Measurements from ENCODE around the gene NSRP1. TPM values are rescaled to one million over a fixed set of nuclear protein-coding genes. Genes with fewer than 3 reads are reported as not detected.
"Not testable (repeated sequence)": the region's sequence is repeated elsewhere in the genome, so short reads cannot be mapped to it uniquely, and the experiment has no call there.

Gene NSRP1
- polyA plus RNA-seq, 1 donor (not counting 4 experiments of a cell fraction or from before 2014, with no cell fraction given) = 12.7 TPM

DNA sequence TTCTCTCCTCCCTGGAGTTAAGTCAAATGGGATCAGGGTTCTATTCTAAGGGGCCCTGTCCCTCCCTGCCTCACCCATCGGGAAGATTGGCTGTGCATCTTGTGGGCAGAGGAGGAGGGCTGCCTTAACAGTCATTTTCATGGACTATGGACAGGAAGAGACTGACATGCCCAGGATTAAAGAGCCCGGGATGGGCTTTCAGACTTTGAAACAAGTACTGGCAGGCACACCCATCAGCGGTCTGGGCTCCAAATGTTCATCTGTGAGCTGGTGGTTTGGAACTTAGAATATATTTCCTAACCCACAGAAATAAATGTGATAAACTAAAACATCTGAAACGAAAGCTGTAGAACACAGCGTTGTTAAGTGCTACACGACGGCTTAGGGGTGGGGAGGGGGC is 112.4 kb downstream of the NSRP1 start:
- no peak overlapping the region for H3K9ac ChIP-seq (ENCODE audit: control insufficient read depth, extremely low read depth, insufficient read depth, low read length)
- no peaks in the 10 kb centered on the region for H3K36me3 ChIP-seq (ENCODE audit: control insufficient read depth in 2 of 2, extremely low read depth in 1 of 2, insufficient read depth in 2 of 2, low read length in 2 of 2)
- H3K4me2 ChIP-seq (ENCODE audit: control insufficient read depth, extremely low read depth, insufficient read depth, low read depth, low read length) = peak overlapping the region; percentile 70
- H3K27me3 ChIP-seq (ENCODE audit: control insufficient read depth, extremely low read depth, insufficient read depth, low read length) = peaks cover 26% of the 10 kb centered on the region
- H3K27ac ChIP-seq (ENCODE audit: control insufficient read depth, insufficient read depth, low read length) = no peak overlapping the region
- no peak overlapping the region for H3K4me3 ChIP-seq (ENCODE audit: control insufficient read depth in 2 of 3, extremely low read depth in 1 of 3, insufficient read depth in 2 of 3, low read depth in 1 of 3, low read length in 3 of 3)
- peaks cover 35% of the 10 kb centered on the region for H3K4me1 ChIP-seq (ENCODE audit: control insufficient read depth, extremely low read depth, insufficient read depth, low read length)
- no peaks in the 10 kb centered on the region for H3K9me3 ChIP-seq (ENCODE audit: control insufficient read depth, low read depth, low read length)
- H4K20me1 ChIP-seq (ENCODE audit: control insufficient read depth, extremely low read depth, insufficient read depth, low read length) = no peaks in the 10 kb centered on the region
- peak; percentile 87 for FAIRE-seq
- no peak for DNase-seq (ENCODE audit: low read depth, low spot score)
- TF ChIP-seq, protein P1, sequence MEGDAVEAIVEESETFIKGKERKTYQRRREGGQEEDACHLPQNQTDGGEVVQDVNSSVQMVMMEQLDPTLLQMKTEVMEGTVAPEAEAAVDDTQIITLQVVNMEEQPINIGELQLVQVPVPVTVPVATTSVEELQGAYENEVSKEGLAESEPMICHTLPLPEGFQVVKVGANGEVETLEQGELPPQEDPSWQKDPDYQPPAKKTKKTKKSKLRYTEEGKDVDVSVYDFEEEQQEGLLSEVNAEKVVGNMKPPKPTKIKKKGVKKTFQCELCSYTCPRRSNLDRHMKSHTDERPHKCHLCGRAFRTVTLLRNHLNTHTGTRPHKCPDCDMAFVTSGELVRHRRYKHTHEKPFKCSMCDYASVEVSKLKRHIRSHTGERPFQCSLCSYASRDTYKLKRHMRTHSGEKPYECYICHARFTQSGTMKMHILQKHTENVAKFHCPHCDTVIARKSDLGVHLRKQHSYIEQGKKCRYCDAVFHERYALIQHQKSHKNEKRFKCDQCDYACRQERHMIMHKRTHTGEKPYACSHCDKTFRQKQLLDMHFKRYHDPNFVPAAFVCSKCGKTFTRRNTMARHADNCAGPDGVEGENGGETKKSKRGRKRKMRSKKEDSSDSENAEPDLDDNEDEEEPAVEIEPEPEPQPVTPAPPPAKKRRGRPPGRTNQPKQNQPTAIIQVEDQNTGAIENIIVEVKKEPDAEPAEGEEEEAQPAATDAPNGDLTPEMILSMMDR (optimal IDR thresholded peaks at IDR 0.05 in 1 of 3, IDR thresholded peaks at IDR 0.05 in 1 of 3, conservative IDR thresholded peaks at IDR 0.05 in 1 of 3; ENCODE audit: extremely low read depth in 1 of 3, insufficient read depth in 2 of 3, low read length in 3 of 3) = no peak
- no peak for TF ChIP-seq EZH2 (IDR thresholded peaks at IDR 0.05; ENCODE audit: low read length)
- no peaks in the 10 kb centered on the region for H3K9me1 ChIP-seq (ENCODE audit: control insufficient read depth, extremely low read depth, insufficient read depth, low read length)
- dilution Hi-C loops (cut with MboI; ENCODE audit: extremely low pct_ligation_motif_present, low sequenced_read_pairs) = no loop called here
- H2AFZ ChIP-seq (ENCODE audit: control insufficient read depth, low read length) = peak overlapping the region; percentile 52
- no peaks in the 10 kb centered on the region for H3K79me2 ChIP-seq (ENCODE audit: control insufficient read depth, insufficient read depth, low read length)

DNA sequence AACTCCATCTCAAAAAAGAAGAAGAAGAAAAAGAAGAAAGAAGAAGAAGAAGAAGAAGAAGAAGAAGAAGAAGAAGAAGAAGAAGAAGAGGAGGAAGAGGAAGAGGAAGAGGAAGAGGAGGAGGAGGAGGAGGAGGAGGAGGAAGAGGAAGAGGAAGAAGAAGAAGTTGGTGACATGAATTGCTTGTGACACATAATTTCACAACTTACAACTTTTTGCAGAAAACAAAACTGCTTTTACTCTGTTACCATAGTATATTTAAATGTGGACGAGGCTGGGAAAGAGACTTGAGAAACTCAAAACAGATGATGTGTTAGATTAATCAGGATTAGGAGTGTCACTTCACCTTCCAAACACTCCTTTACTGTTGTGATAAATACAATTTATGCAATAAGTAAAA is 113.4 kb downstream of the NSRP1 start:
- H4K20me1 ChIP-seq (ENCODE audit: control insufficient read depth, extremely low read depth, insufficient read depth, low read length); H3K36me3 ChIP-seq (ENCODE audit: control insufficient read depth in 2 of 2, extremely low read depth in 1 of 2, insufficient read depth in 2 of 2, low read length in 2 of 2); H2AFZ ChIP-seq (ENCODE audit: control insufficient read depth, low read length); H3K9me1 ChIP-seq (ENCODE audit: control insufficient read depth, extremely low read depth, insufficient read depth, low read length); DNase-seq (ENCODE audit: low read depth, low spot score); H3K4me3 ChIP-seq (ENCODE audit: control insufficient read depth in 2 of 3, extremely low read depth in 1 of 3, insufficient read depth in 2 of 3, low read depth in 1 of 3, low read length in 3 of 3); H3K4me2 ChIP-seq (ENCODE audit: control insufficient read depth, extremely low read depth, insufficient read depth, low read depth, low read length); H3K27ac ChIP-seq (ENCODE audit: control insufficient read depth, insufficient read depth, low read length); H3K79me2 ChIP-seq (ENCODE audit: control insufficient read depth, insufficient read depth, low read length); H3K9ac ChIP-seq (ENCODE audit: control insufficient read depth, extremely low read depth, insufficient read depth, low read length); dilution Hi-C loops (cut with MboI; ENCODE audit: extremely low pct_ligation_motif_present, low sequenced_read_pairs); FAIRE-seq; H3K9me3 ChIP-seq (ENCODE audit: control insufficient read depth, low read depth, low read length): not testable (repeated sequence)
- Histone ChIP-seq H3K27me3 (ENCODE audit: control insufficient read depth, extremely low read depth, insufficient read depth, low read length) (peaks cover 36% of the 10 kb centered on the region), H3K4me1 (ENCODE audit: control insufficient read depth, extremely low read depth, insufficient read depth, low read length) (peaks cover 29% of the 10 kb centered on the region)

- TF ChIP-seq, protein P1 (optimal IDR thresholded peaks at IDR 0.05 in 1 of 3, IDR thresholded peaks at IDR 0.05 in 1 of 3, conservative IDR thresholded peaks at IDR 0.05 in 1 of 3; ENCODE audit: extremely low read depth in 1 of 3, insufficient read depth in 2 of 3, low read length in 3 of 3) = no peak
- no peak overlapping the region for H2AFZ ChIP-seq (ENCODE audit: control insufficient read depth, low read length)
- H3K9ac ChIP-seq (ENCODE audit: control insufficient read depth, extremely low read depth, insufficient read depth, low read length) = no peak overlapping the region
- no peaks in the 10 kb centered on the region for H3K9me1 ChIP-seq (ENCODE audit: control insufficient read depth, extremely low read depth, insufficient read depth, low read length)
- no peaks in the 10 kb centered on the region for H3K9me3 ChIP-seq (ENCODE audit: control insufficient read depth, low read depth, low read length)
- no peak overlapping the region for H3K27ac ChIP-seq (ENCODE audit: control insufficient read depth, insufficient read depth, low read length)
- no peaks in the 10 kb centered on the region for H3K36me3 ChIP-seq (ENCODE audit: control insufficient read depth in 2 of 2, extremely low read depth in 1 of 2, insufficient read depth in 2 of 2, low read length in 2 of 2)
- dilution Hi-C loops (cut with MboI; ENCODE audit: extremely low pct_ligation_motif_present, low sequenced_read_pairs) = no loop called here
- H4K20me1 ChIP-seq (ENCODE audit: control insufficient read depth, extremely low read depth, insufficient read depth, low read length) = no peaks in the 10 kb centered on the region
- H3K4me3 ChIP-seq (ENCODE audit: control insufficient read depth in 2 of 3, extremely low read depth in 1 of 3, insufficient read depth in 2 of 3, low read depth in 1 of 3, low read length in 3 of 3) = no peak overlapping the region
- no peak for DNase-seq (ENCODE audit: low read depth, low spot score)
- H3K79me2 ChIP-seq (ENCODE audit: control insufficient read depth, insufficient read depth, low read length) = no peaks in the 10 kb centered on the region
- H3K4me1 ChIP-seq (ENCODE audit: control insufficient read depth, extremely low read depth, insufficient read depth, low read length) = peaks cover 22% of the 10 kb centered on the region
- FAIRE-seq = peak; percentile 71
- H3K4me2 ChIP-seq (ENCODE audit: control insufficient read depth, extremely low read depth, insufficient read depth, low read depth, low read length) = no peak overlapping the region
- H3K27me3 ChIP-seq (ENCODE audit: control insufficient read depth, extremely low read depth, insufficient read depth, low read length) = peaks cover 42% of the 10 kb centered on the region
Observed at GRCh38 chr17:30230596-30231125, 114.0 kb downstream of the NSRP1 start.

Measured in keratinocyte (primary cell).